ENCODE data around the gene PHACTR4.

DNA sequence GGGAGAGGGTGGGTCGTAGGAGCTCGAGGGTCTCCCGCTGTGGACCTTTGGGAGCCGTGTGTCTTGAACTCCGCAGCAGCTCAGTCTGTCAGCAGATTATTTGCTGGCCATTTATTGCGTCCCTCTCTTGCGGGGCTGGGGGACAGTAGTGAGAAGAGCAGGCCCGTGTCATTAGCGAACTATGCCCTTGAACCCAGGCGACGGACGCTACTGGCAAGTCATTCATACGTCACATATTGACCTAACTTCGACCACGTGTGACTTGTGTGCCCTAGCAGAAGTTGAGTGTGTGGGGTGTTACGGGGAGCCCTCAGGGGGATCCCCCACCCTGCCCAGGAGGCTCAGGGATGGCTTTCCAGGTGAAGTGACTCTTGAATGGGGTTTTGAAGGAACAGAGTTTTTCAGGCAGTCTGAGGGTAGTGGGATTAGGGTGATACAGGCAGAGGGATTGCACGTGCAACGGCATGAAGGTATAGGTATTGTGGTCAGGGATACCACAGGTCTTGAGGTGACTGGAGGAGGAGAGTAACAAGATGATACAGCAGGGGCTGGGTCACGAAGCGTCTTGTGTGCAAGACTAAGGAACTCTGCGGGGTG, 149.3 kb downstream of the PHACTR4 start:
- TF ChIP-seq, protein P1, sequence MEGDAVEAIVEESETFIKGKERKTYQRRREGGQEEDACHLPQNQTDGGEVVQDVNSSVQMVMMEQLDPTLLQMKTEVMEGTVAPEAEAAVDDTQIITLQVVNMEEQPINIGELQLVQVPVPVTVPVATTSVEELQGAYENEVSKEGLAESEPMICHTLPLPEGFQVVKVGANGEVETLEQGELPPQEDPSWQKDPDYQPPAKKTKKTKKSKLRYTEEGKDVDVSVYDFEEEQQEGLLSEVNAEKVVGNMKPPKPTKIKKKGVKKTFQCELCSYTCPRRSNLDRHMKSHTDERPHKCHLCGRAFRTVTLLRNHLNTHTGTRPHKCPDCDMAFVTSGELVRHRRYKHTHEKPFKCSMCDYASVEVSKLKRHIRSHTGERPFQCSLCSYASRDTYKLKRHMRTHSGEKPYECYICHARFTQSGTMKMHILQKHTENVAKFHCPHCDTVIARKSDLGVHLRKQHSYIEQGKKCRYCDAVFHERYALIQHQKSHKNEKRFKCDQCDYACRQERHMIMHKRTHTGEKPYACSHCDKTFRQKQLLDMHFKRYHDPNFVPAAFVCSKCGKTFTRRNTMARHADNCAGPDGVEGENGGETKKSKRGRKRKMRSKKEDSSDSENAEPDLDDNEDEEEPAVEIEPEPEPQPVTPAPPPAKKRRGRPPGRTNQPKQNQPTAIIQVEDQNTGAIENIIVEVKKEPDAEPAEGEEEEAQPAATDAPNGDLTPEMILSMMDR (IDR thresholded peaks at IDR 0.05): no peak
- no peak for TF ChIP-seq POLR2A (IDR thresholded peaks at IDR 0.05)
